Vagina (tissue), 2 donors: ENCODE measurements around the gene SPEG.
A peak's percentile ranks its signal among the peaks of the same experiment; 100 is the strongest.

Experiments
- CTCF ChIP-seq, 3 experiments: fragments of 450-650 bp in 2 of 3; fragments of 200-600 bp in 1 of 3; sonication (generic) in 1 of 3; IDR thresholded peaks; one replicate each; pipeline ENCODE4 v1.5.1; 2017 to 2019; ENCODE audit warnings: antibody characterized with exemption in 3 of 3, mild to moderate bottlenecking in 2 of 3, moderate library complexity in 2 of 3
- POLR2A ChIP-seq, 2 donors: fragments of 450-650 bp; IDR thresholded peaks; one replicate each; pipeline ENCODE4 v1.6.1; 2017; ENCODE audit warnings: antibody characterized with exemption in 2 of 2, mild to moderate bottlenecking in 2 of 2, moderate library complexity in 2 of 2
- POLR2AphosphoS5 ChIP-seq, 2 donors: sonication (generic); formaldehyde crosslinking; IDR thresholded peaks; one replicate each; pipeline ENCODE4 v1.9.0; 2017; ENCODE audit warnings: antibody characterized with exemption in 2 of 2, mild to moderate bottlenecking in 2 of 2, low read depth in 1 of 2; ENCODE audit not compliant: insufficient read depth in 1 of 2

- TF ChIP-seq CTCF (IDR thresholded peaks at IDR 0.05) (no peak), POLR2A (IDR thresholded peaks at IDR 0.05) (no peak), POLR2AphosphoS5 (IDR thresholded peaks at IDR 0.05; ENCODE audit: insufficient read depth in 1 of 2, low read depth in 1 of 2) (peak in 1 of 2 donors; percentile 10)
Observed at GRCh38 chr2:219466816-219467735, 32.4 kb downstream of the SPEG start.
